CD8-positive, alpha-beta memory T cell (primary cell): ENCODE results near the gene QSOX1. TPM values are rescaled to one million over a fixed set of nuclear protein-coding genes. Genes with fewer than 3 reads are reported as not detected.

Source experiments
- CTCF ChIA-PET: fragments of 350-600 bp; sonication (Branson Sonifier 250); formaldehyde crosslinking; loops from one replicate; lab custom pipeline; 2021; ENCODE audit warnings: antibody characterized with exemption; lab: Charles Lee
- POLR2A ChIA-PET: fragments of 350-600 bp; sonication (Branson Sonifier 250); formaldehyde crosslinking; loops from one replicate; lab custom pipeline; 2021; ENCODE audit warnings: antibody characterized with exemption; lab: Charles Lee
- DNase-seq, 5 donors: peaks; one replicate each; pipeline versions ENCODE4 v3.0.0 to v3.0.0-alpha.2; 2020 to 2022; ENCODE audit warnings: mixed read lengths in 1 of 5
- H3K27ac ChIP-seq: one replicate; pipeline ENCODE4 v1.7.0; 2013; ENCODE audit warnings: low read depth, mild to moderate bottlenecking, low read length, moderate library complexity
- H3K27me3 ChIP-seq: 2 replicates; pipeline ENCODE4 v1.7.0; 2013; ENCODE audit warnings: low read length, mild to moderate bottlenecking; ENCODE audit not compliant: insufficient read depth, poor library complexity, severe bottlenecking
- H3K36me3 ChIP-seq: 2 replicates; pipeline ENCODE4 v1.7.0; 2013; ENCODE audit warnings: mild to moderate bottlenecking, low read length, moderate library complexity; ENCODE audit not compliant: insufficient read depth
- H3K4me1 ChIP-seq: 2 replicates; pipeline ENCODE4 v1.7.0; 2013; ENCODE audit warnings: mild to moderate bottlenecking, low read length, moderate library complexity; ENCODE audit not compliant: insufficient read depth
- H3K4me3 ChIP-seq: 2 replicates; pipeline ENCODE4 v1.7.0; 2013; ENCODE audit warnings: mild to moderate bottlenecking, low read length
- H3K9me3 ChIP-seq: 2 replicates; pipeline ENCODE4 v1.7.0; 2013; ENCODE audit warnings: mild to moderate bottlenecking, low read length
- H3K27ac Mint-ChIP-seq, 8 donors: one replicate each; pipeline ENCODE4 v1.8.0; 2020 to 2021; ENCODE audit warnings: mixed read lengths in 8 of 8, mild to moderate bottlenecking in 6 of 8, inconsistent platforms in 3 of 8, moderate library complexity in 3 of 8
- H3K27me3 Mint-ChIP-seq, 2 donors: one replicate each; pipeline ENCODE4 v1.8.0; 2020 to 2021; ENCODE audit warnings: mixed read lengths in 2 of 2, mild to moderate bottlenecking in 1 of 2, moderate library complexity in 1 of 2
- H3K36me3 Mint-ChIP-seq, 3 donors: one replicate each; pipeline ENCODE4 v1.8.0; 2020 to 2021; ENCODE audit warnings: mixed read lengths in 3 of 3, inconsistent platforms in 1 of 3, mild to moderate bottlenecking in 1 of 3
- H3K4me1 Mint-ChIP-seq, 3 donors: one replicate each; pipeline ENCODE4 v1.8.0; 2020 to 2021; ENCODE audit warnings: mixed read lengths in 3 of 3, inconsistent platforms in 1 of 3, mild to moderate bottlenecking in 1 of 3
- H3K4me3 Mint-ChIP-seq, 7 donors: one replicate each; pipeline ENCODE4 v1.8.0; 2020 to 2021; ENCODE audit warnings: mixed read lengths in 7 of 7, mild to moderate bottlenecking in 6 of 7, moderate library complexity in 4 of 7, inconsistent platforms in 2 of 7
- H3K9me3 Mint-ChIP-seq, 5 donors: one replicate each; pipeline ENCODE4 v1.8.0; 2020 to 2022; ENCODE audit warnings: mixed read lengths in 5 of 5, mild to moderate bottlenecking in 3 of 5, moderate library complexity in 2 of 5, inconsistent platforms in 1 of 5
- polyA plus RNA-seq: library from polyadenylated mRNA; unstranded; fragments of 300-500 nt; fragmentation: Illumina TruSeq; gene quantifications from one replicate; pipeline ENCODE4 v1.2.3, GENCODE V29; 2021
- total RNA-seq, 2 experiments: library from RNA; stranded (reverse); gene quantifications; one replicate each; pipeline ENCODE4 v1.2.3, GENCODE V29; 2021

QSOX1 gene
- total and polyA plus RNA-seq, 3 experiments from 2014 or later, result 14.2 to 33.3 (median 32.9) TPM

DNA sequence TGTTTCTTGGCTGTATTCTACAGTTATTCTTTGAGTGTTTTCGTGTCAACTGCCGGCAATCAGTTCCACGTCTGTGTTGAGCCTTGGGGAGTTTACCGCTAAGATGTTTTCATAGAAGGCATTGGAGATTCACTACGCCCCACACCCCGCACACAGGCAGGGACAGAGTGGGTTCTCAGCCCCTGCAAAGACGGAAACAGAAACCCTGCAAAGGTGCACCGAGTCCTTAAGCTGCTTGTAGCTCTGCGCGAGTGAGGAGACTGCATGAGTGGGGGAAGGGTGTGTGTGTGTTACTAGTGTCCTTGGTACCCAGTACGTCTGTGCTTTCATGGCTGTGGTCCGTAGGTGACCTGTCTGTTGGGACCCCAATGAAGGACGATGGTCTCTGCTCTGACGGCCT, 77.3 kb downstream of the QSOX1 start:
- no peak for DNase-seq
- Mint-ChIP-seq H3K27me3 (peaks cover 69 to 83% of the 10 kb centered on the region in 2 donors), H3K27ac (peak overlapping the region in 2 of 8 donors; percentile 13 to 67), H3K4me3 (peak overlapping the region; percentile 6 to 83 (median 76)), H3K36me3 (no peaks in the 10 kb centered on the region), H3K4me1 (peaks cover 30 to 69% (median 37%) of the 10 kb centered on the region in 3 donors), H3K9me3 (no peaks in the 10 kb centered on the region)
- no peaks in the 10 kb centered on the region for H3K36me3 ChIP-seq
- ChIA-PET CTCF (interaction anchor here (0.6 kb wide), 1 partner anchor 809 kb away, joined by 3 read pairs; no protein-coding TSS in a partner anchor), POLR2A (no interaction called here)
- H3K27me3 ChIP-seq, result peaks cover 68% of the 10 kb centered on the region
- H3K27ac ChIP-seq, result no peak overlapping the region
- no peaks in the 10 kb centered on the region for H3K9me3 ChIP-seq
- H3K4me1 ChIP-seq, result peaks cover 24% of the 10 kb centered on the region
- H3K4me3 ChIP-seq, result no peak overlapping the region

DNA sequence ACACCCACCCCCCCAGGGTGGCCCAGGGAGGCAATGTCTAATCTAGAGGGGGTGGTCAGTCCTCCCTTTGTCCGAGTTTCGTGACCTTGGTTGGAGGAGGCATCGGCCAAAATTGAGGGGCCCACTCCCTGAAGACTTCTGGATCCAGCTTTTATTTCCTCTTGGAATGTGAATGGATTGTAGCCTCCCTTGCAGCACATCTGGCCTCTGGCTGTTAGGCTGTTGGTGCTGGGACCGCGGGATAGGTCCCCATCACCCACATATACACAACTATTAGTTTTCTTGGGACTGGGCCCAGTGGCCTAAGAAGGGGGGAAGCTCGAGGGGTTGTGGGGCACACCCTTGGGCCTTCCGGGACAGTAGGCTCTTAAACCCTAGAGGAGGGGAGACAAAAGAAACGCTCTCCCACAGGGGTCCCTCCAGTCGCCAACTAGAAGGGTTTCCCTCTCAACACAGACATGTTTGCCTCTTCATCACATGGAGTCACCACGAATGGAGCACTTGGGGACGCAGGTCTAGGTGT, 77.9 kb downstream of the QSOX1 start:
- peaks cover 30 to 69% (median 41%) of the 10 kb centered on the region in 3 donors for H3K4me1 Mint-ChIP-seq
- no peaks in the 10 kb centered on the region for H3K9me3 Mint-ChIP-seq
- no peak overlapping the region for H3K27ac ChIP-seq
- peaks cover 24% of the 10 kb centered on the region for H3K4me1 ChIP-seq
- H3K27ac Mint-ChIP-seq, result peak overlapping the region in 1 of 8 donors; percentile 13
- ChIA-PET CTCF (no interaction called here), POLR2A (no interaction called here)
- H3K27me3 Mint-ChIP-seq, result peaks cover 73 to 84% of the 10 kb centered on the region in 2 donors
- H3K36me3 Mint-ChIP-seq, result no peaks in the 10 kb centered on the region
- H3K27me3 ChIP-seq, result peaks cover 75% of the 10 kb centered on the region
- H3K4me3 ChIP-seq, result no peak overlapping the region
- no peaks in the 10 kb centered on the region for H3K9me3 ChIP-seq
- H3K36me3 ChIP-seq, result no peaks in the 10 kb centered on the region
- H3K4me3 Mint-ChIP-seq, result peak overlapping the region in 3 of 7 donors; percentile 29 to 79 (median 75)
- no peak for DNase-seq

DNA sequence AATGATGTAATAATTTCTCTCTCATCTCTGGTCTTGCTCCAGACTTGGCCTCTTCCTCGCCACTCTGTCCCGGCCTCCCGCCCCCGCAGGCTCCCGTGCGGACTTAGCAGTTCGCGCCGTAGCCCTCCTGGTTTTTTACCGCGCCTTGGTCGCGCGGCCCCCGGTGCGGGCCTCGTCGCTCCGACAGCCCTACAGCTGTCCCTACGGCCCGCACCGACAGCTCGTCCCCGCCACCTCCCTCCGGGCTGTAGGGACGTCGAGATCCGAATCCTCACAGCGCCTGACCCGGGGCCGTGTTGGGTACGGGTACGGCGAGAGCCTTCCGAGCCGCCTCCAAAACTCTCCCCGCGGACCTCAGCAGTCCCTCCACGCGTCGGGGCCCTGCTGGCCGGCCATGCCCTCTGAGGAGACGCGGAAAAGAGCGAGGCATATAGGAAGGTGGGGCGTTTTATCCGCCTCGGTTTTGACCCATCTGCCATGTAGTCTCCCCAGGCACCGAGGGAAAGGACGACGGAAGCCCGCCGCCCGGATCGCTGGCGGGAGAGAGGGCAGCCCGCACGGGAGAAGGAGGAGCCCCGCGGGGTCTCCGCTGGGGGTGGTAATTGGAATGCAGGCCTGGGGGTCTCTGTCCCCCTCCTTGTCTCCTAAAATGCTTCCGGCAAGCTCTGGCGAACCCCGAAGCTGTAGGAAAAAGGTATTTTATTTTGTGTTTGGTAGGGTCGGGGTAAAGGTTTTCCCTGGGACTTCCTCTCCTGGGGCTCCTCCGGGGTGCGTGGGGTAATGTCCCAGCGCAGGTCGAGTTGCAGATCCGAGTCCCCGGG, 78.7 kb downstream of the QSOX1 start:
- Mint-ChIP-seq H3K9me3 (no peaks in the 10 kb centered on the region), H3K4me3 (peak overlapping the region in 4 of 7 donors; percentile 15 to 62 (median 47)), H3K4me1 (peaks cover 29 to 67% (median 39%) of the 10 kb centered on the region in 3 donors), H3K27me3 (peaks cover 70 to 84% of the 10 kb centered on the region in 2 donors), H3K36me3 (no peaks in the 10 kb centered on the region), H3K27ac (no peak overlapping the region)
- ChIA-PET POLR2A (no interaction called here), CTCF (no interaction called here)
- Histone ChIP-seq H3K27ac (no peak overlapping the region), H3K36me3 (no peaks in the 10 kb centered on the region), H3K4me3 (no peak overlapping the region), H3K9me3 (no peaks in the 10 kb centered on the region), H3K27me3 (peaks cover 72% of the 10 kb centered on the region), H3K4me1 (peaks cover 24% of the 10 kb centered on the region)
- no peak for DNase-seq

DNA sequence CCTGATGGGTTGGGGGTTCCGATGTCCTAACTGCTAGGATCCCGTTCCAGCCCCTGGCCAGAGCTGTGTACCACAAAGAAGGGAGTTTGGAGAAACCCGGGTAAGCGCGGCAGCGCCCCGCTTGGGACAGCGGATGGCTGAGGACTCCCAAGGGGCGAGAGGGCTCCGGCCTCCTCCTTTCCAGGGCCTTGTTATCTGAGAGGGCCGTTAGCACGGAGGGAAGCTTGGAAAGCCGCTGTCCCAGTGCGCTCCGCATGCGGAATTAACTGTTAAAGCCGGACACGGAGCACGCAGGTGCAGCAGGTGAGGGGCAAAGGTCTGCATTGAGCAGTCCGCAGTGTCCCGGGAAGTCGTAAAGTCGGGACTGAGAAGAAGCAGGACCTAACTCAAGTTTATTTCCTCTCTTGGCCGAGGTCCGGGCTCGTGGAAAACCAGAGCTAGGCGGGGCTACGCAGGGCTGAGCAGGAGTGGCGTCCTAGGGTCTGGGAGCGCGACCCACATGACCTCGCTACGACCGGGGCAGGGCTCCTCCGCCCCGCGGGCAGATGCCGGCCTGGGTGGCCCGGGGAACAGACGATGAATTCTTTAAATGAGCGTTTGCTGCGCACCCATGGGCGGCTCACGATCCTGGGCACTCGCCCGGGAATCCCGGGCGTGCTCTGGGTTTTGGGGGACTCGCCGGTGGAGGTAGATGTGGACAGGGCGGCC, 79.9 kb downstream of the QSOX1 start:
- Histone ChIP-seq H3K9me3 (no peaks in the 10 kb centered on the region), H3K4me3 (no peak overlapping the region), H3K27ac (no peak overlapping the region), H3K4me1 (peaks cover 18% of the 10 kb centered on the region), H3K27me3 (peaks cover 73% of the 10 kb centered on the region), H3K36me3 (no peaks in the 10 kb centered on the region)
- CTCF ChIA-PET, result no interaction called here
- Mint-ChIP-seq H3K9me3 (no peaks in the 10 kb centered on the region), H3K27ac (peak overlapping the region in 1 of 8 donors; percentile 56), H3K36me3 (no peaks in the 10 kb centered on the region), H3K27me3 (peaks cover 73 to 88% of the 10 kb centered on the region in 2 donors), H3K4me3 (peak overlapping the region in 6 of 7 donors; percentile 26 to 62 (median 48)), H3K4me1 (peaks cover 26 to 60% (median 36%) of the 10 kb centered on the region in 3 donors)
- POLR2A ChIA-PET, result no interaction called here
- no peak for DNase-seq

DNA sequence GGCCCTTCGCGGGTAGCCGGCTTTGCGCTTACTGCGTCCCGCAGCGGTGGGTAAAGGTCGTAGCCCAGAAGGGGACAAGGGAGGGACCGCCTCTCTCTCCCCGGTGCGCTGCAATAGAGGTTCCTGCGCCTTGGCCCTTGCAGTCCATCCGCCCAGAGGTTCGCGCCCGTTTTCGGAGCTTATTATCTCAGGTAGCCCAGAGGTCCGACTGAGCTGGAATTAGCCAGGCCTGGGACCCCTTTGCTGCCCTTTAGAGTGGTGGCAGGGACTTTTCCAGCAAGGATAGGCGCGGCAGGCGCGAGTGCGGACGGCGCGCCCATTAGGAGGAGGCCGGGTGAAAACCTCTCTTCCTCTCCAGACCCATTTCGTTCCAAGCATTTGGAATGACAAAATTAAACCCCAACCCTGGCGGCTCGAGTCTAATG, 80.4 kb downstream of the QSOX1 start:
- H3K27ac Mint-ChIP-seq, result no peak overlapping the region
- Histone ChIP-seq H3K4me3 (no peak overlapping the region), H3K4me1 (peaks cover 18% of the 10 kb centered on the region), H3K27me3 (peaks cover 78% of the 10 kb centered on the region), H3K36me3 (no peaks in the 10 kb centered on the region), H3K27ac (no peak overlapping the region), H3K9me3 (no peaks in the 10 kb centered on the region)
- DNase-seq, result no peak
- CTCF ChIA-PET, result no interaction called here
- H3K36me3 Mint-ChIP-seq, result no peaks in the 10 kb centered on the region
- H3K9me3 Mint-ChIP-seq, result no peaks in the 10 kb centered on the region
- peaks cover 77 to 93% of the 10 kb centered on the region in 2 donors for H3K27me3 Mint-ChIP-seq
- H3K4me1 Mint-ChIP-seq, result peaks cover 26 to 60% (median 36%) of the 10 kb centered on the region in 3 donors
- H3K4me3 Mint-ChIP-seq, result peak overlapping the region in 2 of 7 donors; percentile 19 to 20
- POLR2A ChIA-PET, result no interaction called here

DNA sequence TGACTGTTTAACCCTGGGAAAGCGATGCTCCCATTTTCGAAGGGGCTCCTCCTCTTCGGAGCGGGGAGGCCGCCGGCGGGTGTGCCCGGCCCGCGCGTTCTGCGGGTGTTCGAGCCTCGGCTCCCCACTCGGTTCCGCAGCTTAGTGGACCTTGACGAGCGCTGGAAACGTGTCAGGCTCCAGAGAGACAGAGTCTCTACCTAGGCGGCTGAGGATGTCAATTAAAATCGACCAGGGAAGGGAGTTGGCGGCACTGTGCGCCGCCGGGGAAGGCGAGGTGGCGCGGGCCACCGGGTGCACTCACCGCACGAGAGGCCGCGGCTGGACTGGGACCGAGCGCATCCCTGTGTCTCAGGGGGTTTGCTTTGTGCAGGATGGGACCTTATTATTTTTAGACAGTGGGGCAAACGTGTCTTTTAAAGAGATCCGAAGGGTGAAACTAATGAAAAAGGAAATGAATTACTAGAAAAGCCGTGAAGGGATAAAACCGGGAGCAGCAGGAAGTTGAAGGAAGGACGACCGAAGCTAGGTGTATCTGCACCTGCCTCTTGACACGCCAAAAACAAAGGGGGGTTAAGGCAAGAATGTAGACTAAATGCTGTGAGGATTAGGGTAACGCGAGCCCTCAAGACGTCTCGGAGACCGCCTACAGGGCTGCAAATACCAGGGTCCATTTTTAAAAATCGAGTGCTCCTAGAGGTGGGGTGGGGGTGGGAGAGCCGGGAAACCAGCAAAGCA, 81.0 kb downstream of the QSOX1 start:
- H3K27ac ChIP-seq, result no peak overlapping the region
- peak overlapping the region in 1 of 8 donors; percentile 33 for H3K27ac Mint-ChIP-seq
- no peak for DNase-seq
- peaks cover 76 to 98% of the 10 kb centered on the region in 2 donors for H3K27me3 Mint-ChIP-seq
- CTCF ChIA-PET, result no interaction called here
- no peaks in the 10 kb centered on the region for H3K9me3 ChIP-seq
- H3K27me3 ChIP-seq, result peaks cover 80% of the 10 kb centered on the region
- no peak overlapping the region for H3K4me3 ChIP-seq
- H3K36me3 ChIP-seq, result no peaks in the 10 kb centered on the region
- peak overlapping the region in 4 of 7 donors; percentile 12 to 46 (median 22) for H3K4me3 Mint-ChIP-seq
- peaks cover 15% of the 10 kb centered on the region for H3K4me1 ChIP-seq
- H3K4me1 Mint-ChIP-seq, result peaks cover 26 to 56% (median 36%) of the 10 kb centered on the region in 3 donors
- no peaks in the 10 kb centered on the region for H3K36me3 Mint-ChIP-seq
- H3K9me3 Mint-ChIP-seq, result no peaks in the 10 kb centered on the region
- POLR2A ChIA-PET, result no interaction called here

DNA sequence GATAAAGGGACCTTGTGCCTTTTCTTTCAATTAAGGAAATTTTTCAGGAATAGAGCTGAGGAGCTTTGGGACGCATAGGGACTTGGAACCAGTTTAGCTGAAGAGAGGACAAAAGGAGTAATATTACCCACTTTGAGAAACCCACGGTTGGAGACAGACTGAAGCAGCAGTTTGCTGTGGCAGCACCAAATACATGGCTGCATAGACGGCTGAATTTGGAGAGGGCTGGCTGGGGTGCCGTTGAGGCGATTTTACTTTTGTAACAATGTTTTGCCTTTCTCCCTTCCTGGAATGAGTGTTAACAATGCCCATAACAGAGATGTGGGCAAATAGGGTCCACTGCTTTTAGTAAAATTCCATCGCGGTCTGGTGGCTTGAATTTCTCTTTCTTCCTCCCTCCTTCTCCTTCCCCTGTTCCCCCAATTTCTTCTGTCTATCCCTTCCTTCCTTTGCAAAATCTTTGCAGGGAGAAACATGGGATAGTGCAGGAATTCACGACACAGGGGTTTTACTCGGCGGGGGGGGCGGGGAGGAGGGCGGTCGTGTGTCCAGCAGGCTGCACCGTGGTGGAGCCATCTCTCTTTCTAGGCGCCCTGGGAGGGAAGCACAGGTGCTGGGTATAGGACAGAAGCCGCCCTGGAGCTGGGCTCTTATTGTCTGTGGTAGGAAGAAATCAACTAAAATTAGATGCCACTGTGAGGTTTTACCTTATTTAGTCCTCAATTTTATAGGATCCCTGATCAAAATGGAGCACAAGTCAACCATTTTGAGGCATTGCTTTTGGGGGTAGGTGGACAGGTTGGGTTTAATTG, 82.2 kb downstream of the QSOX1 start:
- Mint-ChIP-seq H3K27me3 (peaks cover 75 to 95% of the 10 kb centered on the region in 2 donors), H3K4me1 (peaks cover 21 to 43% (median 31%) of the 10 kb centered on the region in 3 donors), H3K27ac (peak overlapping the region in 1 of 8 donors; percentile 4), H3K36me3 (no peaks in the 10 kb centered on the region), H3K4me3 (no peak overlapping the region), H3K9me3 (no peaks in the 10 kb centered on the region)
- Histone ChIP-seq H3K36me3 (no peaks in the 10 kb centered on the region), H3K27ac (no peak overlapping the region), H3K4me3 (no peak overlapping the region), H3K4me1 (peaks cover 4% of the 10 kb centered on the region), H3K9me3 (no peaks in the 10 kb centered on the region), H3K27me3 (peaks cover 81% of the 10 kb centered on the region)
- ChIA-PET CTCF (no interaction called here), POLR2A (no interaction called here)
- no peak for DNase-seq
